ENCODE results near the gene RAB11FIP5.

RAB11FIP5 gene

GRCh38 chr2:73031095-73031678, 81.6 kb downstream of the RAB11FIP5 start:
- no peak for DNase-seq

- no peak for DNase-seq
These were observed 83.9 kb downstream of the RAB11FIP5 start for GRCh38 chr2:73028841-73029240.

DNA sequence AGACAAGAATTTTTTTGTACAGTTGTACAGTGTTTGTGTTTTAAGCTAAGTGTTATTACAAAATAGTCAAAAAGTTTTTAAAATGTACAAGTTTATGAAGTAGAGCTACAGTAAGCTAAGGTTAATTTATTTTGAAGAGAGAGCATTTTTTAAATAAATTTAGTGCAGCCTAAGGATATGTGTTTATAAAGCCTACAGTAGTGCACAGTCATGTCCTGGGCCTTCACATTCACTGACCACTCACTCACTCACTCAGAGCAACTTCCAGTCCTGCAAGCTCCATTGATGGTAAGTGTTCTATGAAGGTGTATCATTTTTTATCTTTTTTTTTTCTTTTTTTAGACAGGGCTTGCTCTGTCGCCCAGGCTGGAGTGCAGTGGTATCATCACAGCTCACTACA, 85.4 kb downstream of the RAB11FIP5 start:
- no peak for DNase-seq

- DNase-seq: no peak
These were observed 89.3 kb downstream of the RAB11FIP5 start for GRCh38 chr2:73023497-73023896.

All from RPMI8226 (cell line).